Measurements from ENCODE around the gene EHD4.

DNA sequence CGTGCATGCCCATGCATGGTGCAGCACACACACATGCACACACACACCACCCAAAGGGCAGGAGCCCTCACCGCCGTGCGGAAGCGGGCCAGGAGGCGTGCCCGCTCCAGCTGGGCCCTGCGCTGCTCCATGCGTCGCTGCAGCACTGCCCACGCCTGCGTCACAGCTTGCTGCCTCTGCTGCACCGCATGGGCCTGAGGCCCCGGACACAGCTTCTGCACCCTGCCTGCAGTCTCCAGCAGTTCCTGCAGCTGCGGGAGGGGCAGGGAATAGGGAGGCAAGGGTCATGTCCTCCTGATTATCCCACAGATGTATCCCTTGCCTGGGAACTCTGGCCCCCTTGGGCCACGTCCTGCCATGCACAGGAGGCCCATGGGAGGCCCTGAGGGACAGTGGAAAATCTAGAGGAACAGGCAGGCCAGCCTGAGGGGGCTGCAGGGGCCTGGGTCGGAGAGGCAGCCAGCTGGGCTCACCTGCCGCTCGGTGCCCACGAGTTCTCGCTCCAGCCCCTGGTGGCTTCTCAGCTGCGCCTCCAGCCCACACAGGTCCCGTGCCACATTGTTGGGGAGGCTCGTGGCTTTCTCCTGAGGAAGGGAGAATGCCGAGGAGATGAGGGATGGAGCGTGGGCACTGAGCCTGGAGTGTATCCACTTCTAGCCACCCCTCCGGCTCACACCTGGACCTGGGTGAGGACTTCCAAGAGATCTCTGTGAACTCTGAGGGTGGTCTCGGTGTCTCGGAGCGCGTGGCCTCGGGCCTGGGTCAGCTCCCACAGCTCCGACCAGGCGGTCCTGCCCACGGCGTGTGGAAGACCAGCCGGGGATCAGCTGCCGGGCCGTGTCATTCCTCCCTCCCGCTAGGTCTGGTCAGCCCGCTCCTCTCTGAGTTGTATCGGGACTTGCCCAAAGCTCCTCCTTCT lies 102.3 kb downstream of the EHD4 start:
- TF ChIP-seq, protein P1, sequence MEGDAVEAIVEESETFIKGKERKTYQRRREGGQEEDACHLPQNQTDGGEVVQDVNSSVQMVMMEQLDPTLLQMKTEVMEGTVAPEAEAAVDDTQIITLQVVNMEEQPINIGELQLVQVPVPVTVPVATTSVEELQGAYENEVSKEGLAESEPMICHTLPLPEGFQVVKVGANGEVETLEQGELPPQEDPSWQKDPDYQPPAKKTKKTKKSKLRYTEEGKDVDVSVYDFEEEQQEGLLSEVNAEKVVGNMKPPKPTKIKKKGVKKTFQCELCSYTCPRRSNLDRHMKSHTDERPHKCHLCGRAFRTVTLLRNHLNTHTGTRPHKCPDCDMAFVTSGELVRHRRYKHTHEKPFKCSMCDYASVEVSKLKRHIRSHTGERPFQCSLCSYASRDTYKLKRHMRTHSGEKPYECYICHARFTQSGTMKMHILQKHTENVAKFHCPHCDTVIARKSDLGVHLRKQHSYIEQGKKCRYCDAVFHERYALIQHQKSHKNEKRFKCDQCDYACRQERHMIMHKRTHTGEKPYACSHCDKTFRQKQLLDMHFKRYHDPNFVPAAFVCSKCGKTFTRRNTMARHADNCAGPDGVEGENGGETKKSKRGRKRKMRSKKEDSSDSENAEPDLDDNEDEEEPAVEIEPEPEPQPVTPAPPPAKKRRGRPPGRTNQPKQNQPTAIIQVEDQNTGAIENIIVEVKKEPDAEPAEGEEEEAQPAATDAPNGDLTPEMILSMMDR (IDR thresholded peaks at IDR 0.05; ENCODE audit: extremely low read depth in 1 of 2, insufficient read depth in 1 of 2, low read depth in 1 of 2, low read length in 2 of 2): no peak
- TF ChIP-seq EZH2 (IDR thresholded peaks at IDR 0.05; ENCODE audit: borderline replicate concordance, low read depth, low read length, severe bottlenecking) (no peak), JUN (IDR thresholded peaks at IDR 0.05; ENCODE audit: borderline replicate concordance, insufficient read depth, insufficient read length, low read depth) (no peak), POLR2A (IDR thresholded peaks at IDR 0.05; ENCODE audit: low read depth, low read length) (no peak)
- TF ChIP-seq, protein P2, sequence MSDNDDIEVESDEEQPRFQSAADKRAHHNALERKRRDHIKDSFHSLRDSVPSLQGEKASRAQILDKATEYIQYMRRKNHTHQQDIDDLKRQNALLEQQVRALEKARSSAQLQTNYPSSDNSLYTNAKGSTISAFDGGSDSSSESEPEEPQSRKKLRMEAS (IDR thresholded peaks at IDR 0.05; ENCODE audit: insufficient read depth, insufficient read length): no peak
